ENCODE data around the gene SH3RF3. TPM values are rescaled to one million over a fixed set of nuclear protein-coding genes. Genes with fewer than 3 reads are reported as not detected.

SH3RF3 gene
- total RNA-seq, 2 donors from 2014 or later = 1.3 to 5.6 TPM

- no peaks in the 10 kb centered on the region for H3K36me3 ChIP-seq (replicated peaks in 1 of 2; ENCODE audit: insufficient read depth in 1 of 2, low read depth in 2 of 2)
- DNase-seq (no peak), ATAC-seq (no peak)
- intact Hi-C loops (cut with DNase I) = no loop called here
- H3K9me3 ChIP-seq = no peaks in the 10 kb centered on the region
- H3K27me3 ChIP-seq = no peaks in the 10 kb centered on the region
- no peak overlapping the region for H3K4me3 ChIP-seq
- TF ChIP-seq POLR2A (IDR thresholded peaks at IDR 0.05) = no peak
- TF ChIP-seq, protein P1, sequence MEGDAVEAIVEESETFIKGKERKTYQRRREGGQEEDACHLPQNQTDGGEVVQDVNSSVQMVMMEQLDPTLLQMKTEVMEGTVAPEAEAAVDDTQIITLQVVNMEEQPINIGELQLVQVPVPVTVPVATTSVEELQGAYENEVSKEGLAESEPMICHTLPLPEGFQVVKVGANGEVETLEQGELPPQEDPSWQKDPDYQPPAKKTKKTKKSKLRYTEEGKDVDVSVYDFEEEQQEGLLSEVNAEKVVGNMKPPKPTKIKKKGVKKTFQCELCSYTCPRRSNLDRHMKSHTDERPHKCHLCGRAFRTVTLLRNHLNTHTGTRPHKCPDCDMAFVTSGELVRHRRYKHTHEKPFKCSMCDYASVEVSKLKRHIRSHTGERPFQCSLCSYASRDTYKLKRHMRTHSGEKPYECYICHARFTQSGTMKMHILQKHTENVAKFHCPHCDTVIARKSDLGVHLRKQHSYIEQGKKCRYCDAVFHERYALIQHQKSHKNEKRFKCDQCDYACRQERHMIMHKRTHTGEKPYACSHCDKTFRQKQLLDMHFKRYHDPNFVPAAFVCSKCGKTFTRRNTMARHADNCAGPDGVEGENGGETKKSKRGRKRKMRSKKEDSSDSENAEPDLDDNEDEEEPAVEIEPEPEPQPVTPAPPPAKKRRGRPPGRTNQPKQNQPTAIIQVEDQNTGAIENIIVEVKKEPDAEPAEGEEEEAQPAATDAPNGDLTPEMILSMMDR (IDR thresholded peaks at IDR 0.05) = no peak
- WGBS, 2 donors = 76 to 85% methylated on average over 18 to 19 of the region's 19 CpGs
- no peaks in the 10 kb centered on the region for H3K4me1 ChIP-seq
- no peak overlapping the region for H3K27ac ChIP-seq
Observed at GRCh38 chr2:109428841-109429566, 300.0 kb downstream of the SH3RF3 start.

- H3K4me1 ChIP-seq = no peaks in the 10 kb centered on the region
- no peaks in the 10 kb centered on the region for H3K27me3 ChIP-seq
- no peaks in the 10 kb centered on the region for H3K36me3 ChIP-seq (replicated peaks in 1 of 2; ENCODE audit: insufficient read depth in 1 of 2, low read depth in 2 of 2)
- DNase-seq (no peak), ATAC-seq (no peak)
- 78 to 82% methylated on average over 7 to 18 of the region's 18 CpGs for WGBS, 2 donors
- TF ChIP-seq, protein P1 (IDR thresholded peaks at IDR 0.05) = no peak
- TF ChIP-seq POLR2A (IDR thresholded peaks at IDR 0.05) = no peak
- H3K4me3 ChIP-seq = no peak overlapping the region
- no peak overlapping the region for H3K27ac ChIP-seq
- no peaks in the 10 kb centered on the region for H3K9me3 ChIP-seq
- intact Hi-C loops (cut with DNase I) = no loop called here
Observed at GRCh38 chr2:109429567-109430328, 300.7 kb downstream of the SH3RF3 start.

DNA sequence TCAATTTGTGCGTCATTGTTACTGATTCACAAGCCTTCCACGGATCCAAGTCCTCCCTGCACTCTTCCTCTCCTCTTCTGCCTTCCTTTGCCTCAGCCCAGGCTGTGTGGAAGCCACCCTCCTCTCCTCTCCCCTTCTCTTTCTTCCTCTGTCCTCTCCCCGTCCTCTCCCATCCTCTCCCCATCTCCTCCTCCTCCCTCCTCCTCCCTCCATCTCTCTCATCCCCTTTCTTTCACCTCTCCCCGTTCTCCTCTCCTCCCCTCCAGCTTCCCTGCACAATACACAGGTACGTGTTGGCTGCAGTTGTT is 301.3 kb downstream of the SH3RF3 start:
- 63 to 65% methylated on average over 5 of the region's 5 CpGs for WGBS, 2 donors
- intact Hi-C loops (cut with DNase I) = no loop called here
- no peaks in the 10 kb centered on the region for H3K9me3 ChIP-seq
- no peak for ATAC-seq
- no peaks in the 10 kb centered on the region for H3K36me3 ChIP-seq (replicated peaks in 1 of 2; ENCODE audit: insufficient read depth in 1 of 2, low read depth in 2 of 2)
- DNase-seq = no peak
- H3K27ac ChIP-seq = no peak overlapping the region
- no peaks in the 10 kb centered on the region for H3K27me3 ChIP-seq
- H3K4me1 ChIP-seq = no peaks in the 10 kb centered on the region
- H3K4me3 ChIP-seq = no peak overlapping the region
- TF ChIP-seq POLR2A (IDR thresholded peaks at IDR 0.05) = no peak
- TF ChIP-seq, protein P1 (IDR thresholded peaks at IDR 0.05) = no peak

DNA sequence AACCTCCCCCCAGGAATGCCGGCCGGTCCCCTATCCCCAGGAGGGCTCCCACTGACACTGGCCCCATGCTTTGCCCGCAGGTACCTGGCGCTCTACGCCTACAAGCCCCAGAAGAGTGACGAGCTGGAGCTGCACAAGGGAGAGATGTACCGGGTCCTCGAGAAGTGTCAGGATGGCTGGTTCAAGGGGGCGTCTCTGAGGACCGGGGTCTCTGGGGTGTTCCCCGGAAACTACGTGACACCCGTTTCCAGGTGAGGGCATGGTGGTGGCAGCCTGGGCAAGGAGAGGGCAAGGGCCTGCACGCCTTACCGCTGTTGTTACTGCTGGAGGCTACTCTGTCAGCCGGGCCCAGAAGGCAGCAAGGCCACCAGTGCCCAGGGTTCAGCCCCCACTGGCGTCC is 303.4 kb downstream of the SH3RF3 start:
- 82 to 87% methylated on average over 10 to 16 of the region's 17 CpGs for WGBS, 2 donors
- no peak for TF ChIP-seq POLR2A (IDR thresholded peaks at IDR 0.05)
- Histone ChIP-seq H3K27me3 (no peaks in the 10 kb centered on the region), H3K36me3 (replicated peaks in 1 of 2; ENCODE audit: insufficient read depth in 1 of 2, low read depth in 2 of 2) (no peaks in the 10 kb centered on the region), H3K9me3 (no peaks in the 10 kb centered on the region), H3K4me1 (no peaks in the 10 kb centered on the region), H3K27ac (no peak overlapping the region), H3K4me3 (no peak overlapping the region)
- intact Hi-C loops (cut with DNase I) = no loop called here
- DNase-seq (peak in 1 of 4 donors; percentile 9), ATAC-seq (no peak)

DNA sequence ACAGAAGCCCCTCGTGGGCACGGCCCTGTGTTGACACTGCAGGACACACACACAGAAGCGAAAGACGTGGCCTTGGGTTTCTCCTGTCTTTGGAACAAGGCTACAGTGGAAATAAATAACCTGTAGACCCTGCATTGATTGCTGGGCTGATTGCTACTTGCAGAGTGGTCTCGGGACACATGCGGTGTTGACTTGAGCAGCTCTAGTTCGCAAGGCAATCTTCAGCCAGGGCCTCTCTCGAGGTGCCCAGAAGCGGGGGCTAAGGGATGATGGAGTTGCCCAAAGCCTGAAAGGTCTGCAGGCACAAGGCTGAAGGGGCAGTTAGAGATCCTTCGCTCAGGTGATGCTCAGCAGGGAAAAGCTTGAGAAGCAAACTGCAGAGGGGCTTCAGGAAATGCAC is 304.5 kb downstream of the SH3RF3 start:
- Histone ChIP-seq H3K9me3 (no peaks in the 10 kb centered on the region), H3K4me1 (no peaks in the 10 kb centered on the region), H3K27me3 (no peaks in the 10 kb centered on the region), H3K36me3 (replicated peaks in 1 of 2; ENCODE audit: insufficient read depth in 1 of 2, low read depth in 2 of 2) (no peaks in the 10 kb centered on the region), H3K4me3 (no peak overlapping the region), H3K27ac (no peak overlapping the region)
- TF ChIP-seq, protein P1 (IDR thresholded peaks at IDR 0.05) = no peak
- TF ChIP-seq POLR2A (IDR thresholded peaks at IDR 0.05) = no peak
- ATAC-seq = no peak
- WGBS, 2 donors = 60 to 70% methylated on average over 8 to 10 of the region's 10 CpGs
- intact Hi-C loops (cut with DNase I) = no loop called here
- DNase-seq = peak in 1 of 4 donors; percentile 8
